K562 (cell line): ENCODE results near the gene CHN2. TPM values are rescaled to one million over a fixed set of nuclear protein-coding genes. Genes with fewer than 3 reads are reported as not detected.

Experiments used
- ATAC-seq: fragments of 200-7000 bp; cut with Tn5 transposase; 3 replicates; pipeline ENCODE4 v1.9.1; 2020; ENCODE audit warnings: moderate library complexity
- BruUV-seq: library from RNA; stranded (reverse); fragments of 400-500 nt; replicated peaks from 2 replicates; lab custom pipeline; 2021; lab: Mats Ljungman, UMichigan
- CTCF ChIA-PET: fragments of 300-600 bp; formaldehyde crosslinking; extraction: SDS; loops from one replicate; lab custom pipeline; 2021; ENCODE audit warnings: low intra/inter-chr PET ratio; lab: Yijun Ruan, JAX
- POLR2A ChIA-PET: fragments of 300-600, 350-650 bp; sonication (Branson Sonifier 250); formaldehyde crosslinking; extraction: SDS; loops from one replicate; lab custom pipeline; 2021; ENCODE audit warnings: antibody characterized with exemption, inconsistent platforms; lab: Yijun Ruan, JAX
- DNase-seq, 4 experiments: peaks; one replicate each; pipeline versions ENCODE4 v3.0.0 to v3.0.0-alpha.2; 2011 to 2018; ENCODE audit warnings: low spot score in 3 of 4, mixed read lengths in 3 of 4; ENCODE audit errors: extremely low read depth in 1 of 4
- FAIRE-seq: peaks from 2 replicates; lab custom pipeline; 2011; peaks lifted over from hg19 to GRCh38; lab: Jason Lieb, UNC
- H2AFZ ChIP-seq: 2 replicates; pipeline ENCODE4 v1.6.0; 2011; ENCODE audit warnings: low read depth, low read length, control low read depth, inconsistent platforms
- H3K27ac ChIP-seq: fragments of 200-600 bp; 3 replicates; pipeline ENCODE4 v1.8.0; 2011; ENCODE audit warnings: low read depth, mild to moderate bottlenecking, control low read depth, inconsistent platforms, low read length, moderate library complexity, mixed read lengths; ENCODE audit errors: extremely low read depth
- H3K27me3 ChIP-seq, 2 experiments: fragments of 300-600 bp in 1 of 2; 2 replicates in 1 of 2; 3 replicates in 1 of 2; pipeline versions ENCODE4 v1.6.0 to v1.8.0; 2011; ENCODE audit warnings: inconsistent platforms in 2 of 2, low read length in 2 of 2, mild to moderate bottlenecking in 1 of 2, mixed read lengths in 1 of 2, moderate library complexity in 1 of 2; ENCODE audit not compliant: control insufficient read depth in 2 of 2, insufficient read depth in 2 of 2
- H3K36me3 ChIP-seq: fragments of 300-600 bp; 3 replicates; pipeline ENCODE4 v1.8.0; 2011; ENCODE audit warnings: mild to moderate bottlenecking, low read length, inconsistent platforms; ENCODE audit not compliant: control insufficient read depth, insufficient read depth
- H3K4me1 ChIP-seq, 2 experiments: fragments of 200-600 bp in 1 of 2; replicated peaks in 1 of 2; 2 replicates in 1 of 2; 3 replicates in 1 of 2; pipeline versions ENCODE4 v1.5.1 to v1.8.0; 2011; ENCODE audit warnings: inconsistent platforms in 2 of 2, low read length in 2 of 2, mild to moderate bottlenecking in 1 of 2, mixed read lengths in 1 of 2, moderate library complexity in 1 of 2; ENCODE audit not compliant: control insufficient read depth in 2 of 2, insufficient read depth in 2 of 2
- H3K4me2 ChIP-seq: 2 replicates; pipeline ENCODE4 v1.6.1; 2011; ENCODE audit warnings: low read length, control low read depth, inconsistent platforms, mixed read lengths; ENCODE audit not compliant: insufficient read depth
- H3K4me3 ChIP-seq: fragments of 200-600 bp; sonication (generic), shearing (Covaris generic); 2 replicates; pipeline ENCODE4 v1.5.1; 2016; ENCODE audit warnings: control low read depth, inconsistent platforms
- H3K79me2 ChIP-seq: fragments of 200-600 bp; 3 replicates; pipeline ENCODE4 v1.8.0; 2011; ENCODE audit warnings: low read length, inconsistent platforms; ENCODE audit not compliant: control insufficient read depth, insufficient read depth
- H3K9ac ChIP-seq, 2 experiments: 2 replicates each; pipeline versions ENCODE4 v1.6.0 to v1.6.1; 2011; ENCODE audit warnings: low read depth in 2 of 2, low read length in 2 of 2, control low read depth in 1 of 2, inconsistent platforms in 1 of 2, mild to moderate bottlenecking in 1 of 2, mixed read lengths in 1 of 2; ENCODE audit not compliant: insufficient read depth in 1 of 2
- H3K9me1 ChIP-seq: one replicate; pipeline ENCODE4 v1.6.0; 2011; ENCODE audit warnings: inconsistent platforms, mild to moderate bottlenecking, low read length, moderate library complexity; ENCODE audit not compliant: control insufficient read depth, insufficient read depth
- H3K9me3 ChIP-seq: replicated peaks from 2 replicates; pipeline ENCODE4 v1.5.1; 2011; ENCODE audit warnings: low read depth, low read length, inconsistent platforms; ENCODE audit not compliant: control insufficient read depth, insufficient read depth
- H4K20me1 ChIP-seq: replicated peaks from 2 replicates; pipeline ENCODE4 v1.6.1; 2011; ENCODE audit warnings: low read length, inconsistent platforms, mixed read lengths; ENCODE audit not compliant: control insufficient read depth, insufficient read depth
- HEY1 ChIP-seq: fragments of 250-450 bp; sonication (Bioruptor Pico); IDR thresholded peaks from 2 replicates; pipeline ENCODE4 v1.5.0; 2020; ENCODE audit warnings: mild to moderate bottlenecking, moderate library complexity, borderline replicate concordance
- MECOM ChIP-seq: fragments of 250-450 bp; sonication (Bioruptor Pico); IDR thresholded peaks from 2 replicates; pipeline ENCODE4 v1.8.0; 2022; ENCODE audit warnings: inconsistent platforms
- NR0B1 ChIP-seq: fragments of 450-650 bp; IDR thresholded peaks from one replicate; pipeline ENCODE4 v1.6.1; 2018; ENCODE audit warnings: mild to moderate bottlenecking, moderate library complexity; ENCODE audit not compliant: partially characterized antibody
- PATZ1 ChIP-seq: fragments of 250-450 bp; sonication (Bioruptor Pico); IDR thresholded peaks from 2 replicates; pipeline ENCODE4 v1.5.0; 2020; ENCODE audit warnings: mild to moderate bottlenecking, borderline replicate concordance
- ZNF12 ChIP-seq: sonication (generic); formaldehyde crosslinking; IDR thresholded peaks from 2 replicates; pipeline ENCODE4 v1.4.0; 2020; ENCODE audit warnings: mild to moderate bottlenecking, missing genetic modification reagents
- ZNF3 ChIP-seq: fragments of 250-450 bp; sonication (Bioruptor Pico); IDR thresholded peaks from 2 replicates; pipeline ENCODE4 v1.5.0; 2021; ENCODE audit warnings: mild to moderate bottlenecking, moderate library complexity
- ZNF347 ChIP-seq: fragments of 450-650 bp; formaldehyde crosslinking; IDR thresholded peaks from 2 replicates; pipeline ENCODE4 v1.4.0; 2020; ENCODE audit warnings: low read depth, mild to moderate bottlenecking, moderate library complexity
- ZNF511 ChIP-seq: sonication (generic); formaldehyde crosslinking; IDR thresholded peaks from 2 replicates; pipeline ENCODE4 v1.8.0; 2022; ENCODE audit warnings: mild to moderate bottlenecking, missing genetic modification reagents
- WGBS: fragments of 100-300 bp; shearing (Covaris generic); methylation state at CpG from one replicate; pipeline ENCODE4 v1.1.6; 2016; ENCODE audit warnings: low coverage, mixed read lengths; ENCODE audit not compliant: insufficient coverage; ENCODE audit errors: missing lambda C conversion rate; 5-methylcytosine and 5-hydroxymethylcytosine counted together
- in situ Hi-C: fragments of 300-500 bp; cut with MboI; formaldehyde crosslinking; loops from 4 replicates; pipeline ENCODE4 v1.15.0; 2018; ENCODE audit warnings: inconsistent platforms, mixed read lengths
- intact Hi-C: fragments of 100-400 bp; cut with micrococcal nuclease; formaldehyde crosslinking; loops from 2 replicates; pipeline ENCODE4 v1.14.2; 2022
- polyA plus RNA-seq, 8 experiments: library from polyadenylated mRNA; depleted of rRNA in 4 of 8; stranded (reverse) in 5 of 8; unstranded in 3 of 8; fragments of >200 nt; fragmentation: Nextera tagmentation in 2 of 8; fragmentation: Illumina TruSeq in 1 of 8; extraction: Ambion mirVana in 2 of 8; extraction: Trizol in 1 of 8; gene quantifications; 2 replicates each; pipeline versions ENCODE4 v1.2.1 to v1.2.3, GENCODE V29; 2011 to 2014; ENCODE audit warnings: inconsistent platforms in 1 of 8, missing spikeins in 1 of 8
- total RNA-seq, 7 experiments: library from RNA; depleted of rRNA in 6 of 7; stranded (reverse); fragments of >200 nt in 6 of 7; fragmentation: Illumina TruSeq in 2 of 7; extraction: Trizol in 2 of 7; gene quantifications; 2 replicates each; pipeline versions ENCODE4 v1.2.1 to v1.2.3, GENCODE V29; 2011 to 2021; ENCODE audit warnings: low replicate concordance in 1 of 7
- TF ChIP-seq, protein P1 (sequence below): fragments of 450-650 bp; conservative IDR thresholded peaks from 2 replicates; pipeline ENCODE4 v1.6.1; 2016; ENCODE audit warnings: missing genetic modification characterization, low read depth, mild to moderate bottlenecking, control low read depth, missing compliant biosample characterization
- TF ChIP-seq, protein P2 (sequence below), 3 experiments: IDR thresholded peaks in 2 of 3; conservative IDR thresholded peaks in 1 of 3; 2 replicates each; pipeline ENCODE4 v1.5.1; 2011 to 2012; ENCODE audit warnings: low read length in 3 of 3, mild to moderate bottlenecking in 3 of 3, control low read depth in 2 of 3, improper control_type of control experiment in 1 of 3, inconsistent platforms in 1 of 3, low read depth in 1 of 3, mixed read lengths in 1 of 3, moderate library complexity in 1 of 3; ENCODE audit not compliant: insufficient read depth in 2 of 3

Gene CHN2
- total and polyA plus RNA-seq, 9 of the 15 experiments (the other 6 are each of a cell fraction or from before 2014, with no cell fraction given), result 0.12 to 2.1 (median 0.31) TPM; not detected in 1

- in situ Hi-C loops (no loop called here), intact Hi-C loops (no loop called here)
- Histone ChIP-seq H3K4me2 (no peak overlapping the region), H3K27ac (no peak overlapping the region), H3K4me3 (no peak overlapping the region), H3K36me3 (no peaks in the 10 kb centered on the region), H3K27me3 (no peaks in the 10 kb centered on the region; a peak in 1 of 5 replicates), H3K4me1 (no peaks in the 10 kb centered on the region), H3K9ac (no peak overlapping the region), H3K9me1 (no peaks in the 10 kb centered on the region), H2AFZ (no peak overlapping the region), H3K79me2 (no peaks in the 10 kb centered on the region), H4K20me1 (no peaks in the 10 kb centered on the region), H3K9me3 (no peaks in the 10 kb centered on the region)
- DNase-seq (no peak), ATAC-seq (no peak), FAIRE-seq (no peak)
- CTCF ChIA-PET, result no interaction called here
- BruUV-seq, result no TSS peak
- 5% methylated on average over 4 of the region's 4 CpGs for WGBS
- POLR2A ChIA-PET, result interaction anchor here (0.6 to 0.7 kb wide), 2 partner anchors 12 to 95 kb away, joined by 3 read pairs; no protein-coding TSS in a partner anchor
- TF ChIP-seq ZNF347 (no peak), ZNF3 (CRISPR knock-in tag) (no peak), NR0B1 (no peak), ZNF12 (no peak), MECOM (no peak), HEY1 (CRISPR knock-in tag) (no peak), PATZ1 (CRISPR knock-in tag) (no peak), ZNF511 (CRISPR knock-in tag) (no peak)
- TF ChIP-seq, protein P1, sequence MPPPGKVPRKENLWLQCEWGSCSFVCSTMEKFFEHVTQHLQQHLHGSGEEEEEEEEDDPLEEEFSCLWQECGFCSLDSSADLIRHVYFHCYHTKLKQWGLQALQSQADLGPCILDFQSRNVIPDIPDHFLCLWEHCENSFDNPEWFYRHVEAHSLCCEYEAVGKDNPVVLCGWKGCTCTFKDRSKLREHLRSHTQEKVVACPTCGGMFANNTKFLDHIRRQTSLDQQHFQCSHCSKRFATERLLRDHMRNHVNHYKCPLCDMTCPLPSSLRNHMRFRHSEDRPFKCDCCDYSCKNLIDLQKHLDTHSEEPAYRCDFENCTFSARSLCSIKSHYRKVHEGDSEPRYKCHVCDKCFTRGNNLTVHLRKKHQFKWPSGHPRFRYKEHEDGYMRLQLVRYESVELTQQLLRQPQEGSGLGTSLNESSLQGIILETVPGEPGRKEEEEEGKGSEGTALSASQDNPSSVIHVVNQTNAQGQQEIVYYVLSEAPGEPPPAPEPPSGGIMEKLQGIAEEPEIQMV (tag), result no peak
- TF ChIP-seq, protein P2, sequence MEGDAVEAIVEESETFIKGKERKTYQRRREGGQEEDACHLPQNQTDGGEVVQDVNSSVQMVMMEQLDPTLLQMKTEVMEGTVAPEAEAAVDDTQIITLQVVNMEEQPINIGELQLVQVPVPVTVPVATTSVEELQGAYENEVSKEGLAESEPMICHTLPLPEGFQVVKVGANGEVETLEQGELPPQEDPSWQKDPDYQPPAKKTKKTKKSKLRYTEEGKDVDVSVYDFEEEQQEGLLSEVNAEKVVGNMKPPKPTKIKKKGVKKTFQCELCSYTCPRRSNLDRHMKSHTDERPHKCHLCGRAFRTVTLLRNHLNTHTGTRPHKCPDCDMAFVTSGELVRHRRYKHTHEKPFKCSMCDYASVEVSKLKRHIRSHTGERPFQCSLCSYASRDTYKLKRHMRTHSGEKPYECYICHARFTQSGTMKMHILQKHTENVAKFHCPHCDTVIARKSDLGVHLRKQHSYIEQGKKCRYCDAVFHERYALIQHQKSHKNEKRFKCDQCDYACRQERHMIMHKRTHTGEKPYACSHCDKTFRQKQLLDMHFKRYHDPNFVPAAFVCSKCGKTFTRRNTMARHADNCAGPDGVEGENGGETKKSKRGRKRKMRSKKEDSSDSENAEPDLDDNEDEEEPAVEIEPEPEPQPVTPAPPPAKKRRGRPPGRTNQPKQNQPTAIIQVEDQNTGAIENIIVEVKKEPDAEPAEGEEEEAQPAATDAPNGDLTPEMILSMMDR (IDR thresholded peaks at IDR 0.05 in 2 of 3, conservative IDR thresholded peaks at IDR 0.05 in 1 of 3; ENCODE audit: insufficient read depth in 2 of 3, low read depth in 1 of 3, low read length in 3 of 3), result no peak
These were observed 149.9 kb downstream of the CHN2 start for GRCh38 chr7:29344334-29344978.
